HepG2 (cell line): Measurements from ENCODE around the gene NFYC. TPM values are rescaled to one million over a fixed set of nuclear protein-coding genes. Genes with fewer than 3 reads are reported as not detected.
A peak's percentile ranks its signal among the peaks of the same experiment; 100 is the strongest.

Source experiments
- ATAC-seq: fragments of 200-7000 bp; cut with Tn5 transposase; 3 replicates; pipeline ENCODE4 v1.9.1; 2020; ENCODE audit warnings: mild to moderate bottlenecking, moderate library complexity
- BruUV-seq: library from RNA; stranded (reverse); fragments of 400-500 nt; replicated peaks from 2 replicates; lab custom pipeline; 2021; lab: Mats Ljungman, UMichigan
- CTCF ChIA-PET: fragments of 300-600 bp; formaldehyde crosslinking; extraction: SDS; loops from one replicate; lab custom pipeline; 2021; ENCODE audit warnings: low total read pairs, inconsistent platforms, low intra/inter-chr PET ratio; lab: Yijun Ruan, JAX
- POLR2A ChIA-PET: fragments of 350-600 bp; sonication (Branson Sonifier 250); formaldehyde crosslinking; loops from one replicate; lab custom pipeline; 2020; ENCODE audit warnings: antibody characterized with exemption, inconsistent platforms; lab: Yijun Ruan, JAX
- DNase-seq: peaks from one replicate; pipeline ENCODE4 v3.0.0-alpha.2; 2015; ENCODE audit warnings: low spot score
- FAIRE-seq: peaks from 3 replicates; lab custom pipeline; 2011; peaks lifted over from hg19 to GRCh38; lab: Jason Lieb, UNC
- H2AFZ ChIP-seq: one replicate; pipeline ENCODE4 v1.6.1; 2011; ENCODE audit warnings: low read length, inconsistent platforms
- H3K27ac ChIP-seq: fragments of 300-600 bp; 3 replicates; pipeline ENCODE4 v1.8.0; 2011; ENCODE audit warnings: mixed run types, mild to moderate bottlenecking, mixed read lengths, low read length, inconsistent platforms; ENCODE audit not compliant: insufficient read depth; ENCODE audit errors: extremely low read length
- H3K27me3 ChIP-seq, 2 experiments: fragments of 200-600 bp in 1 of 2; 2 replicates in 1 of 2; 3 replicates in 1 of 2; pipeline versions ENCODE4 v1.6.0 to v1.8.0; 2011; ENCODE audit warnings: low read length in 2 of 2, mild to moderate bottlenecking in 2 of 2, moderate library complexity in 2 of 2, inconsistent platforms in 1 of 2; ENCODE audit not compliant: insufficient read depth in 2 of 2, control insufficient read depth in 1 of 2
- H3K36me3 ChIP-seq, 2 experiments: fragments of 200-600 bp in 1 of 2; replicated peaks in 1 of 2; 2 replicates in 1 of 2; 3 replicates in 1 of 2; pipeline versions ENCODE4 v1.5.1 to v1.8.0; 2011; ENCODE audit warnings: low read length in 2 of 2, inconsistent platforms in 1 of 2; ENCODE audit not compliant: insufficient read depth in 2 of 2, control insufficient read depth in 1 of 2
- H3K4me1 ChIP-seq: 2 replicates; pipeline ENCODE4 v1.5.1; 2012; ENCODE audit warnings: low read length, inconsistent platforms; ENCODE audit not compliant: insufficient read depth
- H3K4me2 ChIP-seq: 2 replicates; pipeline ENCODE4 v1.6.0; 2011; ENCODE audit warnings: low read depth, low read length, inconsistent platforms
- H3K4me3 ChIP-seq, 3 experiments: fragments of 200-600 bp in 1 of 3; sonication (generic), shearing (Covaris generic) in 1 of 3; replicated peaks in 1 of 3; 2 replicates each; pipeline ENCODE4 v1.5.1; 2011 to 2016; ENCODE audit warnings: low read length in 3 of 3, inconsistent platforms in 2 of 3, low read depth in 2 of 3, mild to moderate bottlenecking in 2 of 3, control low read depth in 1 of 3, mixed read lengths in 1 of 3; ENCODE audit not compliant: insufficient read depth in 1 of 3
- H3K79me2 ChIP-seq: one replicate; pipeline ENCODE4 v1.6.1; 2011; ENCODE audit warnings: low read length, inconsistent platforms; ENCODE audit not compliant: insufficient read depth
- H3K9ac ChIP-seq: 2 replicates; pipeline ENCODE4 v1.6.0; 2011; ENCODE audit warnings: mild to moderate bottlenecking, low read depth, low read length, inconsistent platforms; ENCODE audit not compliant: insufficient read depth
- H3K9me3 ChIP-seq: 2 replicates; pipeline ENCODE4 v1.5.1; 2012; ENCODE audit warnings: mild to moderate bottlenecking, low read length
- H4K20me1 ChIP-seq: 2 replicates; pipeline ENCODE4 v1.6.0; 2011; ENCODE audit warnings: inconsistent platforms, mild to moderate bottlenecking, low read length, moderate library complexity; ENCODE audit not compliant: insufficient read depth
- AGO2 ChIP-seq: fragments of 200-400 bp; formaldehyde crosslinking; optimal IDR thresholded peaks from 2 replicates; pipeline ENCODE3; 2017; ENCODE audit warnings: mild to moderate bottlenecking, low read depth, low read length, moderate library complexity
- HDAC2 ChIP-seq: sonication (generic); formaldehyde crosslinking; IDR thresholded peaks from 2 replicates; pipeline ENCODE4 v1.4.0; 2020; ENCODE audit warnings: missing genetic modification reagents
- MXI1 ChIP-seq: IDR thresholded peaks from 3 replicates; pipeline ENCODE4 v1.6.1; 2012; ENCODE audit warnings: low read depth, low read length, inconsistent platforms, borderline replicate concordance
- RBM22 ChIP-seq: fragments of 200-400 bp; formaldehyde crosslinking; optimal IDR thresholded peaks from 2 replicates; pipeline ENCODE3; 2017; ENCODE audit warnings: mild to moderate bottlenecking, low read length, moderate library complexity
- SALL2 ChIP-seq: sonication (generic); formaldehyde crosslinking; IDR thresholded peaks from 2 replicates; pipeline ENCODE4 v1.8.1; 2023; ENCODE audit warnings: mild to moderate bottlenecking, missing genetic modification reagents, inconsistent platforms
- STAG1 ChIP-seq: sonication (generic); formaldehyde crosslinking; IDR thresholded peaks from 2 replicates; pipeline ENCODE4 v1.4.0; 2020; ENCODE audit warnings: missing genetic modification reagents
- TEAD3 ChIP-seq: optimal IDR thresholded peaks from 2 replicates; pipeline ENCODE3; 2016; ENCODE audit warnings: borderline replicate concordance
- ZNF24 ChIP-seq: fragments of 450-650 bp; IDR thresholded peaks from 2 replicates; pipeline ENCODE4 v1.6.1; 2017; ENCODE audit warnings: antibody characterized with exemption, mild to moderate bottlenecking
- ZNF790 ChIP-seq: sonication (generic); formaldehyde crosslinking; IDR thresholded peaks from 2 replicates; pipeline ENCODE4 v1.8.0; 2022; ENCODE audit warnings: missing genetic modification reagents, mild to moderate bottlenecking, borderline replicate concordance
- WGBS: methylation state at CpG from one replicate; pipeline ENCODE4 v1.1.6; 2017; ENCODE audit warnings: low lambda C conversion rate; 5-methylcytosine and 5-hydroxymethylcytosine counted together
- in situ Hi-C: cut with HindIII; loops from 2 replicates; pipeline ENCODE4 v1.10.0; 2017; ENCODE audit warnings: low pct_unique_long_range_greater_than_20kb; ENCODE audit not compliant: extremely low pct_ligation_motif_present
- intact Hi-C: fragments of 100-400 bp; cut with micrococcal nuclease; formaldehyde crosslinking; loops from one replicate; pipeline ENCODE4 v1.10.0; 2022; ENCODE audit not compliant: unreplicated experiment
- polyA plus RNA-seq, 8 experiments: library from polyadenylated mRNA; depleted of rRNA in 3 of 8; stranded (reverse) in 7 of 8; unstranded in 1 of 8; fragments of >200 nt; fragmentation: Illumina TruSeq in 4 of 8; extraction: Trizol in 4 of 8; gene quantifications; 2 replicates each; pipeline versions ENCODE4 v1.2.1 to v1.2.3, GENCODE V29; 2011 to 2016; ENCODE audit warnings: low read depth in 4 of 8, missing spikeins in 1 of 8, mixed read lengths in 1 of 8; ENCODE audit not compliant: insufficient read depth in 1 of 8
- total RNA-seq, 5 experiments: library from RNA; depleted of rRNA; stranded (reverse); fragments of >200 nt; fragmentation: Illumina TruSeq; extraction: Trizol; gene quantifications; 2 replicates each; pipeline ENCODE4 v1.2.3, GENCODE V29; 2016; ENCODE audit warnings: low read depth in 1 of 5
- TF ChIP-seq, protein P1 (sequence below): IDR thresholded peaks from 2 replicates; pipeline ENCODE4 v1.6.1; 2016; ENCODE audit warnings: low read depth, control low read depth
- TF ChIP-seq, protein P2 (sequence below): sonication (generic); formaldehyde crosslinking; IDR thresholded peaks from 2 replicates; pipeline ENCODE4 v1.5.0; 2020; ENCODE audit warnings: mild to moderate bottlenecking, missing genetic modification reagents, moderate library complexity

Gene NFYC
- total and polyA plus RNA-seq, 2 of the 13 experiments (the other 11 are each of a cell fraction or from before 2014, with no cell fraction given), result 33.9 to 73.7 TPM

GRCh38 chr1:40769815-40770214 is 78.3 kb downstream of the NFYC start:
- no peak for DNase-seq
- ChIA-PET CTCF (no interaction called here), POLR2A (no interaction called here)
- TF ChIP-seq RBM22 (peak; percentile 56), TEAD3 (CRISPR knock-in tag) (no peak), MXI1 (no peak), STAG1 (CRISPR knock-in tag) (0 out of 2 replicates have a peak, but pooled peaks have one; percentile 13)
- no peak overlapping the region for H3K9ac ChIP-seq
- no peak for FAIRE-seq
- peaks cover 17% of the 10 kb centered on the region for H3K4me1 ChIP-seq
- peaks cover 37 to 69% of the 10 kb centered on the region in 2 experiments for H3K36me3 ChIP-seq
- no TSS peak for BruUV-seq
- H4K20me1 ChIP-seq, result no peaks in the 10 kb centered on the region
- in situ Hi-C loops (no loop called here), intact Hi-C loops (loop anchor here (5.0 kb wide), 1 partner anchor 77 kb away; no protein-coding TSS in a partner anchor)
- no peak for ATAC-seq
- WGBS, result 100% methylated on average over 4 of the region's 4 CpGs
- H3K79me2 ChIP-seq, result no peaks in the 10 kb centered on the region
- no peaks in the 10 kb centered on the region for H3K9me3 ChIP-seq
- no peak overlapping the region for H2AFZ ChIP-seq
- H3K27ac ChIP-seq, result no peak overlapping the region
- H3K4me3 ChIP-seq, result no peak overlapping the region
- no peaks in the 10 kb centered on the region for H3K27me3 ChIP-seq
- H3K4me2 ChIP-seq, result no peak overlapping the region

DNA sequence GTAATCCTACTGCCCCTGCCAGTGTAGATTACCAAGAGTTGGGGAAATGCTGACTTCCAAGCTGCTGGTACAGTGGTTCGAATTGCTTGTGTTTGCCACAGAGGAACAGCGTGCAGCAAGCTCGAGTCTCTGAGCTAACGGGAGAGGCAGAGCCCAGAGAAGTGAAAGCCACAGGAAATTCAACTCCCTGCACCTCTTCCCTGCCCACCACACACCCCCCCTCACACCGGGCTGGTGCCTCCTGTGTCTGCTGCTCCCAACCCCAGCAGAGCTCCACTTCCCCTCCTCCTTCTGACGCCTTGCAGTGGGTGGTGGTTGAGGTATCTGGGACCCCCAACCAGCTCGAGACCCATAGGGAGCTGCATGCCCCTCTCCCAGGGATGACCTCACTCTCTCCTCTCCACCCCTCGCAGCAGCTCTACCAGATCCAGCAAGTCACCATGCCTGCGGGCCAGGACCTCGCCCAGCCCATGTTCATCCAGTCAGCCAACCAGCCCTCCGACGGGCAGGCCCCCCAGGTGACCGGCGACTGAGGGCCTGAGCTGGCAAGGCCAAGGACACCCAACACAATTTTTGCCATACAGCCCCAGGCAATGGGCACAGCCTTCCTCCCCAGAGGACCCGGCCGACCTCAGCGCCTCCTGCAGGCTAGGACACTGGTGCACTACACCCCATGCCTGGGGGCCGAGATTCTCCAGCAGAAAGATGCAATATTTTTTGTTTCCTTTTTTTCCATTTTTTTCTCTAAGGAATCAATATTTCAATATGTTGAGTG is 79.0 kb downstream of the NFYC start:
- intact Hi-C loops, result loop anchor here (5.0 kb wide), 1 partner anchor 77 kb away; no protein-coding TSS in a partner anchor
- Histone ChIP-seq H3K9me3 (no peaks in the 10 kb centered on the region), H3K4me1 (peaks cover 19% of the 10 kb centered on the region), H3K79me2 (no peaks in the 10 kb centered on the region), H3K27me3 (no peaks in the 10 kb centered on the region), H3K4me3 (no peak overlapping the region), H3K4me2 (no peak overlapping the region), H4K20me1 (no peaks in the 10 kb centered on the region), H3K9ac (no peak overlapping the region), H3K36me3 (peaks cover 35 to 62% of the 10 kb centered on the region in 2 experiments), H2AFZ (no peak overlapping the region), H3K27ac (no peak overlapping the region)
- ChIA-PET CTCF (no interaction called here), POLR2A (no interaction called here)
- TF ChIP-seq AGO2 (peak; percentile 67), ZNF790 (no peak), HDAC2 (CRISPR knock-in tag) (no peak), ZNF24 (no peak), SALL2 (no peak)
- TF ChIP-seq, protein P1, sequence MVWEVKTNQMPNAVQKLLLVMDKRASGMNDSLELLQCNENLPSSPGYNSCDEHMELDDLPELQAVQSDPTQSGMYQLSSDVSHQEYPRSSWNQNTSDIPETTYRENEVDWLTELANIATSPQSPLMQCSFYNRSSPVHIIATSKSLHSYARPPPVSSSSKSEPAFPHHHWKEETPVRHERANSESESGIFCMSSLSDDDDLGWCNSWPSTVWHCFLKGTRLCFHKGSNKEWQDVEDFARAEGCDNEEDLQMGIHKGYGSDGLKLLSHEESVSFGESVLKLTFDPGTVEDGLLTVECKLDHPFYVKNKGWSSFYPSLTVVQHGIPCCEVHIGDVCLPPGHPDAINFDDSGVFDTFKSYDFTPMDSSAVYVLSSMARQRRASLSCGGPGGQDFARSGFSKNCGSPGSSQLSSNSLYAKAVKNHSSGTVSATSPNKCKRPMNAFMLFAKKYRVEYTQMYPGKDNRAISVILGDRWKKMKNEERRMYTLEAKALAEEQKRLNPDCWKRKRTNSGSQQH (CRISPR knock-in tag), result no peak
- TF ChIP-seq, protein P2, sequence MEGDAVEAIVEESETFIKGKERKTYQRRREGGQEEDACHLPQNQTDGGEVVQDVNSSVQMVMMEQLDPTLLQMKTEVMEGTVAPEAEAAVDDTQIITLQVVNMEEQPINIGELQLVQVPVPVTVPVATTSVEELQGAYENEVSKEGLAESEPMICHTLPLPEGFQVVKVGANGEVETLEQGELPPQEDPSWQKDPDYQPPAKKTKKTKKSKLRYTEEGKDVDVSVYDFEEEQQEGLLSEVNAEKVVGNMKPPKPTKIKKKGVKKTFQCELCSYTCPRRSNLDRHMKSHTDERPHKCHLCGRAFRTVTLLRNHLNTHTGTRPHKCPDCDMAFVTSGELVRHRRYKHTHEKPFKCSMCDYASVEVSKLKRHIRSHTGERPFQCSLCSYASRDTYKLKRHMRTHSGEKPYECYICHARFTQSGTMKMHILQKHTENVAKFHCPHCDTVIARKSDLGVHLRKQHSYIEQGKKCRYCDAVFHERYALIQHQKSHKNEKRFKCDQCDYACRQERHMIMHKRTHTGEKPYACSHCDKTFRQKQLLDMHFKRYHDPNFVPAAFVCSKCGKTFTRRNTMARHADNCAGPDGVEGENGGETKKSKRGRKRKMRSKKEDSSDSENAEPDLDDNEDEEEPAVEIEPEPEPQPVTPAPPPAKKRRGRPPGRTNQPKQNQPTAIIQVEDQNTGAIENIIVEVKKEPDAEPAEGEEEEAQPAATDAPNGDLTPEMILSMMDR (CRISPR knock-in tag), result peak; percentile 18; the same call in 1 of the 2 replicates
- WGBS, result 94% methylated on average over 18 of the region's 18 CpGs
- no peak for ATAC-seq
- no peak for DNase-seq
- in situ Hi-C loops, result no loop called here
- BruUV-seq, result no TSS peak
- FAIRE-seq, result no peak
